ENCODE results near the gene BTG4.

BTG4 gene

DNA sequence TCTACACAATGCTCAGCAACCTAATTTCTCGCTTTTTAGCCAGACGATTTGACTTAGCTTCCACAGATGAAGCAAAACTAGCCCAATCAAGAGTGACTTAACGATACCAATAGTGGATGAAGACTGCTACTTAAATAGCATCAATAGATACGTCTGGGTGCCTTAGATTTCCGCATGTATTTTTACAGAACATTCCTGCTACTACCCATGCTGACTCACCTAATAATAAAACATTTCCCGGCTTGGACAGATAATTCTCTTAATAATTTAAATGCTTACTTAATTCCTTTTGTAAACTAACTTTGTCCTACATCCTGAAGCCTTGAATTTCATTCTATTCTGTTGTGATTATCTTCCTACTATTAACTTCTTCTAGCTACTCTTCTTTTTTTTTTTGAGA, 23.1 kb upstream of the BTG4 start:
- DNase-seq, result no peak

DNA sequence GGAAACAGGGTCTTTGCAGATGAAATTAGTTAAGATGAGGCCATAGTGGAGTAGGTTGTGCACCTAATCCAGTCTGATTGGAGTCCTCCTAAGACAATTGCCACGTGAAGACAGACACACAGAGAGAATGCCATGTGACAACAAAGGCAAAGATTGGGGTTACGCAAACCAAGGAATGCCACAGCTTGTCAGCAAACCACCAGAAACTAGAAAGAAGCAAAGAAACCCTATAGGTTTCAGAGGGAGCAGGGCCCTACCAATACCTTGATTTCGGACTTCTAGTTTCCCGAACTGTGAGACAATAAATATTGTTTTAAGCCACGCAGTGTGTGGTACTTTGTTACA, 20.2 kb upstream of the BTG4 start:
- DNase-seq, result no peak

DNA sequence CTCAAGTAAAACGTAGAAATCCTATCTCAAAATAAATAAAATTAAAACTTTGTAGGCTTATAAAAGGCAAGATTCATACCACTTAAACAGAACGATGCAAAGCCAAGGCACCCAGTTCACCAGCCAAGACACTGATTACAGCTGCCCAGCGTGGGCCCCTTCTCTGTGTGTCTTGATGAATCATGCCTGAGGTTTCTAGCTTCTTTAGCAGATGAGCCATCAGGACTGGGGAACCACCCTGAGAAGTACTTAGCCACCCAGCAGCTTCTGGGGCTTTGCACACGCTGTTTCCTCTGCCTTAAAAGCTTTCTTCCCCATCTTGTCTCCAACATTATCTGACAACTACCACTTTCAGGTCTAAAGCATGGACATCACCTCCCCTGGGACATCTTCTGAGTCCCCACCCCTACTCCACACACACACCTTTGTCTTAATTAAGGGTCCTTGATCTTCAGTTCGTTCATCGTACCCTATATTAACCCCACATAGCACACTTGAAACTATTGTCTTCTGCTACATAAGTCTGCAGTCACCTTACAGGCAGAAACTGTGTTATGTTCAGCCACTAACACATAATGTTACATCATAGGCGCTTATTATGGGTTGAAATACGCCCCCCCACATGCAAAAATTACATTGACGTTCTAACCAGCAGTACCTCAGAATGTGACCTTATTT, 19.6 kb upstream of the BTG4 start:
- no peak for DNase-seq

DNA sequence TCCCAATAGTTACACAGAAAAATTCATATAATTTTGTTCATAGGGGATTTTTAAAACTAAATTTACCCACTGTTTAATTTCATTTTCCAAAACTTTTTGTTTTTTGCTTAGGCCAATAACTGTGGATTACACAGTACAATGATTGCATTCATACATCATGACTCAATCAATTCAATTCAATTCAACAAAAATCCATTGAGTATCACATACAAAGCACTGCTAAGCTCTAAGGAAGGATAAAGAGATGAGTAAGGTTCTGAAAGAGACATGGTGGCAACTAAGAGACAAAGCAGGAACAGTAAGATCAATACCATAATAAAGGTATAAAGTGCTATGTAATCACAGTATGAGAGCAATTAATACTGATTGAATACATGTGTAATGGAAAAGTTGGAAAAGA, 18.9 kb upstream of the BTG4 start:
- no peak for DNase-seq

DNA sequence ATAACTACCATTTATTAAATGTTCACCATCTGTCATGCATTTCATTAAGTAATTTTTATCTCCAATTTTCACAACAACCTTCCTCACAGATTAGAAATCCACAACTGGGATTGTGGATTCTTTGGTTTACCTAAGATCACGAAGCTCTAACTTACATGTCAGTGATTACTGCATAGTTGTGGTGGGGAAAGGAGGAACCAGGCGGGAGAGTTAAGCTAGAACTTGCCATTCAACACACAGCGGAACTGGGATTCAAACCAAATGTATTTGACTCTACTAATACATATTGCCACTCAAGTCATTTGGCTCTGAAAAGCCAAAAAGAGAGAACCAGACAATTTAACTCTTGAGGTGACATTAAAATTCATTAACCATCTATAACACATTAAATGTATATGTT, 17.9 kb upstream of the BTG4 start:
- no peak for DNase-seq

DNA sequence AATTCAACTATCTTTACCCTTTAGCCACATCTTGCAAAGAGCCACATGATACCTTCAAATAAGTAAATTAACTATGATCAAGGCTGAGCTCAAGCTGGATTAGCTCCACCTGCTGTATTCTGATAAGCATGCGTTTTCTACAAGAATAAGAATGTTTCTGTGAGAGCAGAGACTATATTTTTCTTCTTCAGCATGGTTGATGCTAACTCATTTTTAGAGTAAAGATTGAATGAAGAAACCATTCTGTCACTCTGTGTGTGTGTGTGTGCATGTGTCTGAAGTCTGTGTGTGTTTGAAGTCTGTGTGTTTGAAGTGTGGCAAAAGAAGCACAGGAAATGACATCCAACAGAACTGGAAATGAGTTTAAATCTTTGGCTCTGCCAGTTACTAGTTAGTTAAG, 16.4 kb upstream of the BTG4 start:
- no peak for DNase-seq

DNA sequence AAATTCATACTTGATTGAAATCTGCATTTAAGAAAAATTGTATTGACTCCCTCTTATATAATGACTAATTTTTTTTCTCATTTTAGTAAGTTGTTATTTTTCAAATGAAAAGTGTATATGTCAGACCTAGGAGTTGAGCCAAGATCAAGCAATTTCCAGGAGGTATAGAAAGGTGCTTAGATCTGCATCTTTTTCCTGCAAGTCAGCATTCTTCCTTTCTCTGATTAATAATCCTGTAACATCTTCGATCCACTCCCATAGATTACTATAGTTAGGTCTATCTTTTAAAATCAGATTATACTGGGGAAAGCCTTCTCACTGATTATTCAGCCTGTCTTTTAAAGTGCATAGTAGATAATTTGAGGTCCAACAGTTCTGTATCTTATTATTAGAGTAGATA, 15.1 kb upstream of the BTG4 start:
- no peak for DNase-seq

DNA sequence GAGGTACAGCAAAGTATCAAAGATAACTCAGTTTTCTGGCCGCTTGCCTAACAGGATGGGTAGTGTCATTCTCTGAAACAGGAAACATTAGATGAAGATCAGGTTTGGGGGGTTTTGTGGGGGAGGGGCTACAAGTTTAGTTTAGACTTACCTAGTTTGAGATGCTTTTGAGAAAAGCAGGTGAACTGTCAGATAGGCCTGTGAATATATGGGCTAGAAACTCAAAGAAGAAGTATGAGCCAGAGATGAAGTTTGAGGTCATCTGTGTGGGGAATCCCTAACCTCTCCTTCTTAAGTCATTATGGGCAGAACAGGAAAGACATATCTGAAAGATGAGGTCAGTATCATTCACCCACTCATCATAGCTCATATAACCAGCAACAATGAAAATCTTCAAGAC, 14.3 kb upstream of the BTG4 start:
- no peak for DNase-seq

DNA sequence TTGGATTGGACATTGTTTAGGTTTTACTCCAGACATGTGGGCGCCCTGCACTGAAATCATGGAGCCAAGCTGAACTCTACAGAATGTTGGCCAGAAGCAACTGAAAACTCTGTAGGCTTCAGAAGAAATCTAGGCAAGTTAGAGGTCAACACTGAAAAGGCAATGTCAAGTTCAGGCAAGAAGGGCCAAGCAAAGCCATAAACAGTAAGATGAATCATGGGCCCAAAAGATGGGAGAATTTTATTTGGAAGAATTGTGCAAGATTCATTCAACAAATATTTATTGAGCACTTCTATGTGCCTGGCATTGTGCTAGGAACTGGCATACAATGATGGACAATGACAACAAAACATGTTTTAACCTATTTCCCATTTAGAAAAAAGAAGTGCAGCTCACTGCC, 13.3 kb upstream of the BTG4 start:
- DNase-seq, result no peak

DNA sequence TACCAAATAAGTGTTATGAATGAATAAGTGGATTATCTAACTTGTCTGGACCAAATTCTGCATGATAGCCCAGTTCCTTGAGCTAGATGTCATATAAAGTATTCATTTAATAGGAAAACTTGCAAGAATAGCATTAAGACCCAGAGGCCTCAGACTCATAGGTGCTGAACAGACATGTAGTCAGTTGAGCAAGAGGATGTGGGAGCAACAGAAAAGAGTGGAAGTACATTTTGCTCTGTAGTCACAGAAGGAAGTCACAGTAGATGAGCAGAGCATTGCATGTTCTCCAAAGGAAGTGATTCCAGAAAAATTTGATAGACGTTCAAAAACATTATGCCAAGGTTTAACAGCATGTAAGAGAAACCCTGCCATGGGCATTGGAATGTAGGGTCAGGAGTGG, 11.9 kb upstream of the BTG4 start:
- no peak for DNase-seq

DNA sequence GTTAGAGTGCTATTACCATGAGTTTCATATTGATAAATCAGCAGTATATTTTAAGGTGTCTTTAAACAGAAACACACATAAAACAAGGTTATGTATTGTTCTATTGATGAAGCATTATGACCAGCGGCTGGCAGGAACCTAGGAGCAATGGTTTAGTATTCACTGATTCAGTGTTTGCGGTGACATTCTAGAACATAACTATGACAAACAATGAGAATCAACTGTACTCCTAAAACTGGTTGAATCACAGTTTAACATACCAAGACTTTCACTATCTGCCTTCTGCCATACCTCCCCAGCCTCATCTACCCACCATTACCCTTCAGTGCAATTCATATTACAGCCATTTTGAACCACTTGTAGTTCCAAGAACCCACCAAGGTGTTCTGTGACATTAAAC, 11.2 kb upstream of the BTG4 start:
- no peak for DNase-seq

DNA sequence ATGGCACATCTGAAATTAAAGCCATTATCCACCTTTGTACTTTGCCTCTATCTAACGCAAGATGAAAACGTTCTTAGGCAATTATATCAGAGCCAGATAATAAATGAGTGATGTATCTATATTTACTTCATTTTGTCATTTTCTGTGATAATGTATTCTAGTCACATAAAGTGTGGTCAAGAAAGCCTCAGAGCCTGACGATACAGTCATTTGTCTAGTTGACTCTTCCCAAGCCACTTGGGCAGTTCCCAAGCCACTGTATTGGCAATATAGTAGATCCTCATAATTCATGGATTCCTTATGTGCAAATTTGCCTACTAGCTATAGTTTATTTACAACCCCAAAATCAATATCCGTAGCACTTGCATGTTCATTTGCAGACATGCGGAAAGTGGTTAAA, 10.2 kb upstream of the BTG4 start:
- DNase-seq, result no peak

DNA sequence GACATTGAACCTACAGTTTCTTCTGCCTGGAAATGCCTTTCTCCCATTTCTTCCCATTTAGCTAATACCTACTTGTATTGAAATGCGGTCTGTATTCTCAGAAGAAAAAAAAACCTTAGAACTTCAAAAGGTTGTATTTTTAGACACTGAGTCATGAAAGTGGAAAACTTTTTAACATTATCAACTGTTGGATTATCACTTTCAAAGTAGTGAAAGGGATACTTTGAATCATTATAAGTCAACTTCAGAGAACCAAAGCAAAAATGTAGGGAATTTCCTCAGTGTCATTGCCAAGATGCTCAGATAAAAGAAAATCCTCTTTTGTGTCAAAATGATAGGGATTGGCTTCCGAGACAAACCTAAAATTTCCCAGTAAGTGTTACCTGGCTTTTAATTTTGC, 8.9 kb upstream of the BTG4 start:
- DNase-seq, result no peak

DNA sequence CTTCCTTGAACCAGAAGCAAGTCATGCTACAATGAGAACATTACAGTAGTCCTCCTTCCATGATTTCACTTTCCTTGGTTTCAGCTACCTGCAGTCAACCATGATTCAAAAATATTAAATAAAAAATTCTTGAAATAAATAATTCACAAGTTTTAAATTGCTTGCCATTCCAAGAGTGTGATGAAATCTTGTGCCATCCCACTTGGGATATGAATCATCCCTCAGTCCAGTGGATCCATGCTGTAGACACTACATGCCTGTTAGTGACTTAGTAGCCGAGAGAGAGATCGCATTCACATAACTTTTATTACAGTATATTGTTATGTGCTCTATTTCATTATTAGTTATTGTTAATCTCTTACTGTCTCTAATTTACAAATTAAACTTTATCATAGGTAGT, 8.4 kb upstream of the BTG4 start:
- no peak for DNase-seq

DNA sequence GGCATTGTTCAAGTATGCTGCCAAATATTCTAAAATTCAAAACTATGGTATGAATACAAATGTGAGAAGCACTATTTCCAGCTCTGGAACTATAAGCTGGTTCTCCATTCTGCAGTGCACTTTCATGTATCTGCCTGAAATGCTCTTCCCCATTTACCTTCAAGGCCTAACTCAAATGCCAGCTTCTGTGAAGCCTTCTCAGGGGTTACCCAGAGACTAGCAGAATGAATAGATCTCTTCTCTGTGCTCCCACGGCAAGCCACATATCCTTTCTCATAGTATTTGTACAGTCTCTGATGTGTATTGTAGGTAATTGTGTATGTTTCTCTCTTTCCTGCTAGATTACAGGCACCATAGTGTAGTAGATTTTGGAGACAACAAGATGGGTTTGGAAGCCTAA, 6.5 kb upstream of the BTG4 start:
- DNase-seq, result no peak

DNA sequence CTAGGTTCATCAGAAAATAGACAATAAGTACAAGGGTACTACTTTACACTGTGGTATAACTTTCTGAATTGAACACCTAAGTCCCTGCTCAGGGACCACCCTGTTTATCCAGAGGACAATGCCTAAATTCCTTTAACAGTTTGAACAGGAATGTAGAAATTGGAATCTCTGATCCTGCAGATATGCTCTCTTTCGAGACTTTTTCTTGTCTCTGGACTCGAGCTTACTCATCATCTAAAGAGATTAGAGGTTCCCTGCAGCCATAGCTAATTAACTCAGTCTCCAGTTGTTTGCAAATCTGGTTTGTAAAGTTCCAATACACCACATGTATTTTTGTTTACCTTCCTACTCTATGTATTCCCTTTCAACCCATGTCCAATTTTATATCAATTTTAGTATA, 3.4 kb upstream of the BTG4 start:
- no peak for DNase-seq

DNA sequence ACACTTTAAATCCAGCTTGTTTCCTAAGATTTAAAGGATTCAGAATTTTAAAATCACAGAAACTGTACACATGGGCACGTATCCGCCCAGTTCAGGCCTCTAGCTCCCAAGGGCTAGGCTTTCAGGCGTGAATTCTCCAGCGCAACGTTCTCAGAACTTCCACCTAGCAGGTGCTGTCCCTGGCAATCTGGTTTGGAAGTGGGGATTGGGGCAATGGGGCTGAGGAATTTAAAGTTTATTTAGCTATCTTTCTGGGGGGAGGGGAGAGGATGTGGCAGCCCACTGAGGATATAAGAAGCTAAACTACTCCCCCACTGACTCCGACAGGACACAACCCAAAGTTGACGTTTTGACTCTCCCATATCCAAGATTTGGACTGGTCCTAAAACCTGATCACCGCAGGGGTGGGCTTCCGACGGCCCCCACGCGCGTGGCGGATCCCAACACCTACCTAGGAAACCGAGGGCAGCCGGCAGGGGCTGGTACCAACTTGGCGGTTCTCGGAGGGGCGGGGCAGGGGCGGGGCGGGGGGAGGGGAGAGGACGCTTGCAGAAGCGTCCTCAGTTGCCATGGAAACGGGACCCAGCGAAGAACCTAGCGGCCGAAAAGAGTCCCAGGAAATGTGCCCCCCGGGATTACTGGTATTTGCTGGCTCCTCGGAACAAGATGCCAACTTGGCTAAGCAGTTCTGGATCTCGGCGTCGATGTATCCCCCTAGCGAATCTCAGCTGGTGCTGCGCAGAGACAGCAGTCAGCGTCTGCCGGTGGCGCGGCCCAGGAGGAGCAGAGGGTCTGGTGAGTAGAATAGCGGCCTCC, 2.2 kb upstream of the BTG4 start, which contains the start of gene HOATZ:
HOATZ (plus strand) TSS at position 563 of the 816 bp plus-strand sequence; CDS start at position 570, 7 bp downstream.
- DNase-seq, result no peak

DNA sequence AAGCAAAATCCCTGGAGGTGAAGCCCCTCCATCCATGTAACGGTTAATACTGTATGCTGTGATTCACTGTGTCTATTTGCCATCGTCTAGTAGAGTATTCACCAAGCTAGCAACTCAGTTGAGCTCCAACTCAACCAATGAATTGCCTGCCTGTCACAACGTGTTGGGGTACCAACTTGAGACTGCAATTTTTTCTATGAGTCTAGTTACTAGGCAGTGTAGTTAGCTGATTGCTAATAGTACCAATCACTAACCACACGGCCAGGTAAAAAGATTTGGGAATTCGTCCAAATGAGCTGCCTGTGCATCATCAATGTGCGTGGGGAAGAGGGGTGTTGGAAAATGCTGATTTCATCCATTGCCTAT, 1.0 kb upstream of the BTG4 start:
- DNase-seq, result no peak

DNA sequence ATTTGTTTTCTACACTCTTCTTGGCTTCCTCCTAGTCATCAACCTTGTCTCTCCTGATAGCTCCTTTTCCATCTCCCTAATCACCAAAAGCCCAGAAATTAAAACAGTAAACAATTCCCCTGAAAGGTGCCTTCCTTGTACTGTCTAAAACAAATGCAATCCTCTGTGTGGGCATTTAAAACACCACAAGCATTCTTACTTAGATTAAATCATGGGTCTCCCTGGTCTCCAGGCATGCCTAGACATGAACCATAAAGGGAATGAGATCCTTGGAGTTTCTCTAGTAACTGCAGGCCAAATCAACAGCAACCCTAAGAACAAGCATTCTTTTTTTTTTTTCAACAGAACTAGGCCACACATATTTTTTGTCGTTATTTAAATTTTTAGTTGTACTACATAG, 1.9 kb downstream of the BTG4 start:
- no peak for DNase-seq

DNA sequence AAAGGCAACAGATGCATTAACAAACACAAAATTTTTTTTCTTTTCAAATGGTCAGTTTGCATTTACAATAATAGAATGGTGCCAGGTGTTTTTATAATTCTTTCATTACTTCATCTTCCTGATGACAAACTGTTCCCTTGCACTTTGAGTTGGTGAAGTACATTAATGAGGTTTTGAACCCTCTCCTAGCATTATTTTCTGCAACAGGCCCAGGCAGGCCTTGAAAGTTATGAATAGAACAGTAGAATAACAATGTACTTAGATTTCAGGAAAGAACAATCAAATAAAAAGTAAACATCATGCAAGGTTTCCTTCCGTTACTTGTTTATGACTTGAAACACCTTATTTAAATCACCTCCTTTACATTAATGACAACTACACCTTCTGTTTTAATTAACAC, 9.6 kb downstream of the BTG4 start:
- DNase-seq, result no peak

DNA sequence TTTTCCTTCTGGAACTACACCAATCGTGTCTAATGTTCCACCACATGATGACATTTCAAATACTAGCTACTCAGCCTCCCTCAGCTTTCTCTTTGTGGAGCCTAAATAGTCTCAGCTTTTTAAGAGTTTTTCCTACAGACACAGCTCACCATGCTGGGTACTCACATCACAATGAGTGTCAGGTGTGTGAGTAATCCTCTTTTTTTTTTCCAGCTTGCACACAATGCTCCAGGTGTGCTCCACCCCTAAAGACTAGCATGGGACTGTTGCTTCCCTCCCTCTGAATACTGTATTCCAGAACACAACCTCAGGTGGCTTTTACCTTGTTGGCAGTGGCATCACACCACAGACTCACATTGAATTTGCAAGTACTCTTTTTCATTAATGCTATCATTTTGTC, 11.7 kb downstream of the BTG4 start:
- no peak for DNase-seq

DNA sequence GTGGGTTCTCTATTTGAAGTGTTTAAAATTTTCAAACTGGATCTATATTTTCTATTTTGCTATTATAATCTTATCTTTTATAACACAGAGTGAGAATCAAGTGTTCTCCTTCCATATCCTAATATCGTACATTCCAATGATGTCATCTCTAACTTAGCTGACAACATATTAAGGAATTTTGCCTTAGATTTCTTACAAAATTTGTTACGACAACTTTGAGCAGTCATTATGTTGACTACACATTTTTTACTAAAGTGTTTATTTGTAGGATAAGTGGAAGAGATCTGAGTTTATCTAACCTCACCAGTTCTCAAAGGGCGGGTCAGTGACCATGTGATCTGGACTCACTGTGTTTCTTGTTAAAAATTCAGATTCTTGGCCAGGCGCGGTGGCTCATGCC, 12.7 kb downstream of the BTG4 start:
- no peak for DNase-seq

DNA sequence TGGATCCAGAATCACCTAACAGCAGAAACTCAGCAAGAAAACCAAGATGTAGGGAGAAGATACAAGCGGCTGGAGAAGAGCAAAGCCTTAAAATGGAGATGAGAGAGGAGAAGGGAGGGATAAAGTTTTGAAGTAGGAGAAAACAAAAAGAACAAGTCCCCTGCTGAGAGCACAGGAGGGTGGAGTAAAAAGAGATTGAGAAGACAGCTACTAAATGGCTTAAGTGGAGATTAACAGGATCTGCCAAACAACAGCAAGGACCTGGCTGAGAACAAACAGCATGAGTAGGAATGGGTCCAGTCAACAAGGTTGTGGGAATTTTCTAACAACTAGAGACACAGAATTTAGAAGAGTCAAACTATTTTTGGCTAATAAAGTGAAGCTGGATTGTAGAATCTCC, 18.1 kb downstream of the BTG4 start:
- no peak for DNase-seq

DNA sequence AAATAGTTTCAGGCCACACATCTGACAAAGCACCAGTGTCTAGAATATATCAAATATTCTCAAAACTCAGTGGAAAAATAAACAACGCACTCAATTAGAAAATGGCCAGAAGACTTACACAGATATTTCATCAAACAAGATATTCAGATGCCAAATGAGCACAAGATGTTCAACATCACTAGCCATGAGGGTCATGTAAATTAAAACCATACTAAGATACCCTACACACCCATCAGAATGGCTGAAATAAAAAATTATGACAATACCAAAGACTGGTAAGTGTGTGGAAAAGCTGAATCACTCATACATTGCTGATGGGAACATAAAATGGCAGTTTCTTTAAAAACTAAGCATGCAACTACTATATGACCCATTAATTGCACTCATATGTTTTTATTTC, 21.7 kb downstream of the BTG4 start:
- DNase-seq, result no peak

DNA sequence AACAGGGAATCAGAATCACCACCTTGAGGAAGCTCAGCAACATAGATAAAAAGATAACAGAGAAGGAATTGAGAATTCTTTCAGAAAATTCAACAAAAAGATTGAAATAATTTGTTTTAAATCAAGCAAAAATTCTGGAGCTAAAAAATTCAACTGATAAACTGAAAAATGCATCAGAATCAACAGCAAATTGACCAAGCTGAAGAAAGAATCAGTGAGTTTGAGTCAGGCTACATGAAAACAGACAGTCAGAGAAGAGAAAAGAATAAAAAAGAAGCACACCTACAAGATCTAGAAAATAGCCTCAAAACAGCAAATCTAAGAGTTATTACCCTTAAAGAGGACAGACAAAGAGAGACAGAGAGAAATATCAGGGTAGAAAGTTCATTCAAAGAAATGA, 28.8 kb downstream of the BTG4 start:
- no peak for DNase-seq

Measured in NCI-H187 (cell line).